Neuronal stem cell (in vitro differentiated cells): Measurements from ENCODE around the gene LMTK3.

ENCODE experiments used
- DNase-seq: peaks from one replicate; pipeline ENCODE4 v3.0.0-alpha.2; 2013; ENCODE audit warnings: low spot score
- H2AFZ ChIP-seq: one replicate; pipeline ENCODE4 v1.6.1; 2013; ENCODE audit warnings: mild to moderate bottlenecking, low read length, inconsistent platforms
- H2AK5ac ChIP-seq: 2 replicates; pipeline ENCODE4 v1.6.1; 2013; ENCODE audit warnings: low read depth, mild to moderate bottlenecking, inconsistent platforms, low read length, moderate library complexity, mixed read lengths
- H2BK120ac ChIP-seq: 2 replicates; pipeline ENCODE4 v1.6.1; 2013; ENCODE audit warnings: low read depth, mild to moderate bottlenecking, inconsistent platforms, low read length, moderate library complexity, mixed read lengths
- H2BK12ac ChIP-seq: one replicate; pipeline ENCODE4 v1.6.1; 2013; ENCODE audit warnings: low read length, inconsistent platforms
- H2BK15ac ChIP-seq: 2 replicates; pipeline ENCODE4 v1.6.1; 2013; ENCODE audit warnings: mild to moderate bottlenecking, low read length, inconsistent platforms, mixed read lengths
- H2BK5ac ChIP-seq: one replicate; pipeline ENCODE4 v1.6.1; 2013; ENCODE audit warnings: inconsistent platforms, mild to moderate bottlenecking, low read length, moderate library complexity
- H3K14ac ChIP-seq: one replicate; pipeline ENCODE4 v1.6.1; 2013; ENCODE audit warnings: low read length, inconsistent platforms
- H3K18ac ChIP-seq: 2 replicates; pipeline ENCODE4 v1.6.1; 2013; ENCODE audit warnings: low read length, inconsistent platforms
- H3K23ac ChIP-seq: 2 replicates; pipeline ENCODE4 v1.6.1; 2013; ENCODE audit warnings: low read depth, mild to moderate bottlenecking, mixed read lengths, low read length, inconsistent platforms; ENCODE audit not compliant: poor library complexity
- H3K27ac ChIP-seq: replicated peaks from 3 replicates; pipeline ENCODE4 v1.5.1; 2013; ENCODE audit warnings: low read length, inconsistent platforms
- H3K27me3 ChIP-seq, 3 experiments: 2 replicates each; pipeline ENCODE4 v1.6.1; 2013; ENCODE audit warnings: low read length in 3 of 3, mild to moderate bottlenecking in 2 of 3, inconsistent platforms in 1 of 3, low read depth in 1 of 3, mixed read lengths in 1 of 3, moderate library complexity in 1 of 3; ENCODE audit not compliant: control insufficient read depth in 3 of 3, insufficient read depth in 3 of 3
- H3K36me3 ChIP-seq, 2 donors: replicated peaks in 1 of 2; 2 replicates each; pipeline ENCODE4 v1.6.1; 2013; ENCODE audit warnings: low read length in 2 of 2; ENCODE audit not compliant: control insufficient read depth in 2 of 2, insufficient read depth in 2 of 2
- H3K4ac ChIP-seq: 2 replicates; pipeline ENCODE4 v1.6.1; 2013; ENCODE audit warnings: inconsistent platforms, mild to moderate bottlenecking, low read length, moderate library complexity
- H3K4me1 ChIP-seq, 2 donors: 1 replicate in 1 of 2; 2 replicates in 1 of 2; pipeline ENCODE4 v1.6.1; 2013; ENCODE audit warnings: low read length in 2 of 2, low read depth in 1 of 2; ENCODE audit not compliant: control insufficient read depth in 2 of 2, insufficient read depth in 1 of 2
- H3K4me2 ChIP-seq: one replicate; pipeline ENCODE4 v1.6.1; 2013; ENCODE audit warnings: mild to moderate bottlenecking, low read length, inconsistent platforms; ENCODE audit not compliant: insufficient read depth, poor library complexity, severe bottlenecking
- H3K4me3 ChIP-seq, 2 donors: 2 replicates each; pipeline ENCODE4 v1.5.1; 2013; ENCODE audit warnings: low read length in 2 of 2, mild to moderate bottlenecking in 2 of 2, inconsistent platforms in 1 of 2, moderate library complexity in 1 of 2
- H3K79me1 ChIP-seq: one replicate; pipeline ENCODE4 v1.6.1; 2013; ENCODE audit warnings: low read depth, mild to moderate bottlenecking, inconsistent platforms, low read length, moderate library complexity
- H3K9ac ChIP-seq: one replicate; pipeline ENCODE4 v1.6.1; 2013; ENCODE audit warnings: mild to moderate bottlenecking, low read depth, low read length, inconsistent platforms; ENCODE audit not compliant: poor library complexity
- H3K9me3 ChIP-seq, 2 donors: replicated peaks in 1 of 2; 2 replicates each; pipeline versions ENCODE3 to v1.6.1; 2013; ENCODE audit warnings: low read length in 2 of 2, mild to moderate bottlenecking in 2 of 2, inconsistent platforms in 1 of 2, low read depth in 1 of 2, mixed read lengths in 1 of 2, moderate library complexity in 1 of 2; ENCODE audit not compliant: control insufficient read depth in 2 of 2, insufficient read depth in 1 of 2
- H4K8ac ChIP-seq: one replicate; pipeline ENCODE4 v1.6.1; 2013; ENCODE audit warnings: low read depth, mild to moderate bottlenecking, inconsistent platforms, low read length, moderate library complexity
- H4K91ac ChIP-seq: one replicate; pipeline ENCODE4 v1.6.1; 2013; ENCODE audit warnings: low read length, low read depth, mild to moderate bottlenecking, inconsistent platforms; ENCODE audit not compliant: poor library complexity
- WGBS, 2 donors: extraction: QIAGEN DNeasy Blood & Tissue Kit; methylation state at CpG; one replicate each; pipeline ENCODE4 v1.1.7; 2013; ENCODE audit warnings: missing lambda C conversion rate in 2 of 2, mixed read lengths in 1 of 2; ENCODE audit not compliant: insufficient read length in 2 of 2, insufficient replicate concordance in 1 of 2; ENCODE audit errors: extremely low coverage in 2 of 2; 5-methylcytosine and 5-hydroxymethylcytosine counted together

Gene LMTK3

DNA sequence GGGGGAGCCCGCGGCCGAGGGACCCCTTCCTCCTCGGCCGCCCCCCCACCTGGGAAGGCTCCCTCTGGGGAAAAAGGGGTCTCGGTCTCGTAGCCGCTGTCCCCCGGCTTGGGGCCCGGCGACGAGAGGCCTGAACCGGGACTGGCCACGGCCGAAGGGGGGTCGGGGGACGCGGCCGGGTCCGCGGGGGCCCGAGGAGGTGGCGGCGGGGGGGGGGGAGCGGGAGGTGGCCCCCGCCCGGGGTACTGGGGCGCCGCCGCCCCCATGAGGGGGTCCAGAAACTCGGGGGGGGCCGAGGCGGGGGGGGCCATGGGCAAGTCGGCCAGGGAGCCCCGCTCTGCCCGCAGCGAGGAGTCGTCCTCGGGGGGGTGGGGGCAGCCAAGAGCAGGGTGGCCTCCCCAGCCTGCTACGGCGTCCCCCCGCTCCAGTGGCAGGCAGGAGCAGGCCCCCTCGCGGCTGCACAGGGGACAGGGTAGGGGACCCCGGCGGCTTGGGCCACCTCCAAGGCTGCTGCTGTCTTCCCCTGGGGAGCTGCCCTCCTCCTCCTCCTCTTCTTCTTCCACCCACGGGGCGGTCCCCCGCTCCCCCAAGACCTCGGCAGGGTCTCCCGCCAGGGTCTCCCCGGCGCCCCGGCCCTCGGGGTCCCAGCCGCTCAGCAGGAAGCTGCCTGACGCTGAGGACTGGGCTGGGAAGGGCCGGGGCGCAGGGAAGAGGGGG is 12.9 kb downstream of the LMTK3 start:
- Histone ChIP-seq H2BK15ac (no peak overlapping the region), H3K4me2 (peak overlapping the region; percentile 11), H2BK120ac (no peak overlapping the region), H3K27me3 (peaks cover 0 to 51% (median 10%) of the 10 kb centered on the region in 3 experiments), H3K4me1 (peaks cover 2 to 18% of the 10 kb centered on the region in 2 donors), H2AK5ac (no peak overlapping the region), H2AFZ (no peak overlapping the region), H3K23ac (no peak overlapping the region), H3K79me1 (no peaks in the 10 kb centered on the region), H4K8ac (no peak overlapping the region), H3K36me3 (no peaks in the 10 kb centered on the region), H3K9me3 (peaks cover 0 to 1% of the 10 kb centered on the region in 2 donors), H3K18ac (no peak overlapping the region), H3K14ac (no peak overlapping the region), H3K27ac (no peak overlapping the region), H3K4me3 (no peak overlapping the region), H2BK5ac (no peak overlapping the region), H3K9ac (no peak overlapping the region), H3K4ac (no peak overlapping the region), H2BK12ac (peak overlapping the region; percentile 41), H4K91ac (no peak overlapping the region)
- DNase-seq = no peak
- no CpG with 5 or more reads among the region's 59 CpGs for WGBS, 2 donors

DNA sequence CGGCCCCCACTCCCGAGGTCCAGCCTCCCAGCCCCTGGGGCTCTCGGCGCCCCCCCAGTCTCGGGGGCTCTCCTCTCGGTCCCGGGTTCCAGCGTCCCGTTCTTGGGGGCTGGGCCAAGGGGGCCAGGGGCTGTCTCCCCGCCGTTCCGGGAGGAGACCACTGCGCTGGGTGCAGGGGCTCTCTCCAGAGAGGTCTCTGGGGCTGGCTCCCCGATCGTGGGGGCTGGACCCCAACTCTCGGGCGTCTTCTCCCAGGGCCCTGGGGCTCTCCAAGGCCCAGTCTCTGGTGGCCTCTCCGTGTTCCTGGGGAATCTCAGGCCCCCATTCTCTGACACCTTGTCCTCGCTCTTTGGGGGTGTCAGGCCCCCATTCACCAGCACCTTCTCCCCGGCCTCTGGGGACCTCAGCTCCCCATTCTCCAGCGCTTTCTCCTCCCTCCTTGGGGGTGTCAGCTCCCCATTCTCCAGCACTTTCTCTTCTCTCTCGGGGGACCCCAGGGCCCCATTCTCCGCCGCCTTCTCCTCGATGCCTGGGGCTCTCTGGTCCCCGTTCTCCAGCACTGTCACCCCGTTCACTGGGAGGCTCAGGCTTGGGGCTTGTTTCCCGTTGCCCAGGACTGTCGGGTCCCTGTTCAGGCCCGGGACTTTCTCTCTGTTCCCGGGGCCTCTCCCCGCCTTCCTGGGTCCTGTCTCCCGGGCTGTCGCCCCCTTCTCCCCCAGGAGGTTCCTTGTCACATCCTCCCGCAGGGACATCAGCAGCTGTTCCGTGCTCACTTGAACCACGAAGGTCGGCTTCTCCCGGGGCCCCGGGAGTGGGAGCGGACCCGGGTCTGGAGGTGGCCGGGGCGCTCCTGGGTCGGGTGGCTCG is 13.7 kb downstream of the LMTK3 start:
- Histone ChIP-seq H2BK5ac (peak overlapping the region; percentile 24), H3K79me1 (no peaks in the 10 kb centered on the region), H3K36me3 (no peaks in the 10 kb centered on the region), H4K91ac (no peak overlapping the region), H3K4me1 (peaks cover 2 to 18% of the 10 kb centered on the region in 2 donors), H3K9me3 (peaks cover 0 to 1% of the 10 kb centered on the region in 2 donors), H4K8ac (no peak overlapping the region), H2AK5ac (peak overlapping the region; percentile 18), H3K9ac (no peak overlapping the region), H3K27ac (no peak overlapping the region), H3K14ac (no peak overlapping the region), H3K18ac (peak overlapping the region; percentile 80), H2BK12ac (no peak overlapping the region), H3K4me3 (no peak overlapping the region), H3K27me3 (peaks cover 0 to 49% (median 11%) of the 10 kb centered on the region in 3 experiments), H3K4me2 (peak overlapping the region; percentile 11), H2BK15ac (no peak overlapping the region), H2BK120ac (no peak overlapping the region), H2AFZ (no peak overlapping the region), H3K23ac (peak overlapping the region; percentile 11), H3K4ac (no peak overlapping the region)
- WGBS, 2 donors = no CpG with 5 or more reads among the region's 46 CpGs
- no peak for DNase-seq

DNA sequence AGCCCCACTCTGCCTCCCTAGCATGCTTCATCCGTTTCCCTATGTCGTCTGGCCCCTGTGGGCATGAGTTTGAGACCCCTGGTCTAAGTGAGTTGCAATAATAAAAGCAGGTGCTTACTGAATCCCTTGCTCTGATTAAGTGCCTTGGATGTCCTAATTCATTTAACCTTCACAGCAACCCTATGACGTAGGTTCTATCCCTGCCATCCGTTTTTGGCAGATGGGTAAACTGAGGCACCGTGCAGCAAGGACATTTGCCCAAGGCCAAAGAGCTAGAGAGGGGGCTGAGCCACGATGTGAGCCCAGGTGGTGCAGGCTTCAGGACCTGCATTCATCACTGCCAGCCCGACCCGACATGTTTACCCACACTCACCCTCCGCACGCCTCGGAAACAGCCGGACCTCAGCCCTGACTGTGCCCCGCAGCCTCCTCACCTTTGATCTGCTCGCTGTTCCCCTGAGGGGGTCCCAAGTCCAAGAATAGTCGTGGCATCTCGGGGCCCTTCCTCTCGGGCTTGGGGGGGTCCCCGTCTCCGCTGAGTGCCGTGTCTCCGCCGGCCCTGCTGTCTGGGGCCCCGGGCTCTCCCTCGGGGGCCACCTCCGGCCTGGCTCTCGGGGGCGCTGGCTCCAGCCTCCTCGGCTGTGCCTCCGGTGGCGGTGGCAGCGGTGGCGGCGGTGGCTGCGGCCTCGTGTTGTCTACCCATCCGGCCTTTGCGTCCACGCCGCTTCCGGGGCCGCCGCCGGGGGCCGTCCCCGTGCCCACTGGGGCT is 14.5 kb downstream of the LMTK3 start:
- Histone ChIP-seq H4K91ac (no peak overlapping the region), H2BK12ac (no peak overlapping the region), H3K4me3 (no peak overlapping the region), H3K4me1 (peaks cover 2 to 19% of the 10 kb centered on the region in 2 donors), H3K14ac (no peak overlapping the region), H3K27me3 (peaks cover 0 to 50% (median 11%) of the 10 kb centered on the region in 3 experiments), H3K36me3 (no peaks in the 10 kb centered on the region), H3K27ac (no peak overlapping the region), H4K8ac (no peak overlapping the region), H3K79me1 (no peaks in the 10 kb centered on the region), H2BK5ac (no peak overlapping the region), H2AK5ac (no peak overlapping the region), H2BK15ac (no peak overlapping the region), H3K18ac (no peak overlapping the region), H3K23ac (peak overlapping the region; percentile 11), H3K9me3 (peaks cover 0 to 1% of the 10 kb centered on the region in 2 donors), H2AFZ (no peak overlapping the region), H3K4ac (no peak overlapping the region), H2BK120ac (no peak overlapping the region), H3K9ac (no peak overlapping the region), H3K4me2 (no peak overlapping the region)
- no peak for DNase-seq
- WGBS, 2 donors = no CpG with 5 or more reads among the region's 45 CpGs
